Subcutaneous abdominal adipose tissue (tissue), 5 donors: ENCODE results near the gene KTN1.

Experiments
- H3K27ac ChIP-seq: one replicate; pipeline ENCODE4 v1.7.0; 2013; ENCODE audit warnings: low read depth, mild to moderate bottlenecking, inconsistent platforms, low read length, moderate library complexity
- H3K27me3 ChIP-seq, 5 donors: one replicate each; pipeline ENCODE4 v1.7.0; 2013; ENCODE audit warnings: low read length in 5 of 5, inconsistent platforms in 1 of 5; ENCODE audit not compliant: control insufficient read depth in 5 of 5, insufficient read depth in 4 of 5
- H3K36me3 ChIP-seq, 5 donors: one replicate each; pipeline ENCODE4 v1.7.0; 2013; ENCODE audit warnings: low read length in 5 of 5; ENCODE audit not compliant: control insufficient read depth in 5 of 5, insufficient read depth in 5 of 5
- H3K4me1 ChIP-seq, 5 donors: one replicate each; pipeline ENCODE4 v1.7.0; 2013; ENCODE audit warnings: low read length in 5 of 5, mild to moderate bottlenecking in 3 of 5, moderate library complexity in 1 of 5; ENCODE audit not compliant: control insufficient read depth in 5 of 5, insufficient read depth in 5 of 5
- H3K4me3 ChIP-seq, 5 donors: one replicate each; pipeline ENCODE4 v1.7.0; 2013; ENCODE audit warnings: low read length in 5 of 5, low read depth in 1 of 5
- H3K9ac ChIP-seq, 5 donors: one replicate each; pipeline ENCODE4 v1.7.0; 2013; ENCODE audit warnings: low read length in 5 of 5, mild to moderate bottlenecking in 4 of 5, moderate library complexity in 3 of 5
- H3K9me3 ChIP-seq, 5 donors: one replicate each; pipeline ENCODE4 v1.7.0; 2013; ENCODE audit warnings: low read length in 5 of 5; ENCODE audit not compliant: control insufficient read depth in 5 of 5
- donor health status: healthy.
- donor health status: healthy.
- donor health status: healthy.
- donor health status: healthy.
- donor health status: healthy.

KTN1 gene

GRCh38 chr14:55540847-55541773 is 38.9 kb upstream of the KTN1 start:
- no peaks in the 10 kb centered on the region for H3K36me3 ChIP-seq
- H3K4me1 ChIP-seq, result peaks cover 0 to 11% (median 4%) of the 10 kb centered on the region in 5 donors
- no peak overlapping the region for H3K27ac ChIP-seq
- H3K27me3 ChIP-seq, result no peaks in the 10 kb centered on the region
- H3K9me3 ChIP-seq, result peaks cover 0 to 6% (median 4%) of the 10 kb centered on the region in 5 donors
- no peak overlapping the region for H3K4me3 ChIP-seq
- no peak overlapping the region for H3K9ac ChIP-seq

- Histone ChIP-seq H3K4me1 (peaks cover 0 to 3% (median 0%) of the 10 kb centered on the region in 5 donors), H3K36me3 (no peaks in the 10 kb centered on the region), H3K27ac (no peak overlapping the region), H3K4me3 (no peak overlapping the region), H3K9me3 (no peaks in the 10 kb centered on the region), H3K27me3 (no peaks in the 10 kb centered on the region), H3K9ac (no peak overlapping the region)
Observed at GRCh38 chr14:55545779-55546178, 34.2 kb upstream of the KTN1 start.

- Histone ChIP-seq H3K27me3 (no peaks in the 10 kb centered on the region), H3K9ac (no peak overlapping the region), H3K4me3 (no peak overlapping the region), H3K27ac (no peak overlapping the region), H3K4me1 (peaks cover 0 to 3% (median 0%) of the 10 kb centered on the region in 5 donors), H3K36me3 (no peaks in the 10 kb centered on the region), H3K9me3 (no peaks in the 10 kb centered on the region)
Observed at GRCh38 chr14:55546212-55546874, 33.7 kb upstream of the KTN1 start.

- no peak overlapping the region for H3K4me3 ChIP-seq
- no peaks in the 10 kb centered on the region for H3K9me3 ChIP-seq
- no peak overlapping the region for H3K27ac ChIP-seq
- no peaks in the 10 kb centered on the region for H3K27me3 ChIP-seq
- no peak overlapping the region for H3K9ac ChIP-seq
- H3K4me1 ChIP-seq, result peaks cover 0 to 3% (median 0%) of the 10 kb centered on the region in 5 donors
- no peaks in the 10 kb centered on the region for H3K36me3 ChIP-seq
Observed at GRCh38 chr14:55547650-55548315, 32.2 kb upstream of the KTN1 start.

- H3K27ac ChIP-seq, result no peak overlapping the region
- H3K4me1 ChIP-seq, result peaks cover 0 to 6% (median 2%) of the 10 kb centered on the region in 5 donors
- peaks cover 0 to 7% (median 6%) of the 10 kb centered on the region in 5 donors for H3K9me3 ChIP-seq
- no peaks in the 10 kb centered on the region for H3K27me3 ChIP-seq
- no peak overlapping the region for H3K9ac ChIP-seq
- no peak overlapping the region for H3K4me3 ChIP-seq
- no peaks in the 10 kb centered on the region for H3K36me3 ChIP-seq
Observed at GRCh38 chr14:55553791-55554190, 26.2 kb upstream of the KTN1 start.

DNA sequence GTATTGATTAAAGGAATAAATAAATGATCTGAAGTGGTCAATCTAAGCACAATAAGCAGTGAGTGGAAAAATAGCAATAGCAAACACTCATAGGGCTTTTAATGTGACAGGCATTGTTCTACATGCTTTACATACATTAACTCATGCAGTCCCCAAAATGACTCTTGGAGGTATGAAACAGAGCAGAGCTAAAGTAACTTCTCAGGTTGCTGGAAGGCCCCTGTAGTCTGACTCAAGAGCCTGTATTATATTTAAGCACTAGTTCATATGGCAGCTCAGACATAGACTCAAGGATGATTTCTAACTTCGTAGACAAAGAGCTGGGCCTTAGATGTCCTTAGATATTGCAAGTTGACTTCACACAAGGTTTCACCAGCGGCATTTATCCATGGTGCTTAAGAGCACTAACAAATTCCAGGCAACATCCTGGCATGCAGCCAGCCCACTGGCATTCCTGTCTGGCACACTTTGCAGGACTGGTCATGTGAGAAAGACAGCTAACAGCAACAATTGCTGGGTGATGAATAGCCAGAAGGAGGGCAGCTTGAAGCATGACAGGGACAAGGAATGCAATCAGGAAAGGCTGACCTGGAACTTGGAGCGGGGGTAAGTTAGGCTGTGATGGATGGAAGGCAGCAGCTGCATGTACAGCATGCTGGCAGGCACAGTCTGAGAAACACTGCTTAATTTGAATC is 22.9 kb upstream of the KTN1 start:
- H3K9me3 ChIP-seq, result peaks cover 0 to 7% (median 6%) of the 10 kb centered on the region in 5 donors
- no peak overlapping the region for H3K27ac ChIP-seq
- no peak overlapping the region for H3K4me3 ChIP-seq
- no peaks in the 10 kb centered on the region for H3K27me3 ChIP-seq
- H3K4me1 ChIP-seq, result peaks cover 0 to 6% (median 2%) of the 10 kb centered on the region in 5 donors
- H3K36me3 ChIP-seq, result peaks cover 0 to 3% (median 0%) of the 10 kb centered on the region in 5 donors
- H3K9ac ChIP-seq, result no peak overlapping the region

DNA sequence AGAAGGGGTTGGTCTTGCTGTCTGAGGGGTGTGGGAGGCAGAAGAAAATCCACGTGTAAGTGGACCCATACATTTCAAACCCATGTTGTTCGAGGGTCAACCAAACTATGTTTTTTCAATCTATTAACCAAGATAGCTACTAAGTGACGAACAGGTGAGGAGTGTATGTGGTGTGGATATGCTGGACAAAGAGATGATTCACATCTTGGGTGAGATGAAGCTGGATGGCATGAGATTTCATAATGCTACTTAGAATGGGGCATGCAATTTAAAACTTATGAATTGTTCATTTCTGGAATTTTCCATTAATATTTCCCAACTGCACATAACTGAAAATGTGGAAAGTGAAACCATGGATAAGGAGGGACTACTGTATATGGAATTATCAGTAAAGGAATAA is 17.9 kb upstream of the KTN1 start:
- no peak overlapping the region for H3K4me3 ChIP-seq
- no peaks in the 10 kb centered on the region for H3K9me3 ChIP-seq
- peaks cover 0 to 3% (median 0%) of the 10 kb centered on the region in 5 donors for H3K36me3 ChIP-seq
- H3K27me3 ChIP-seq, result no peaks in the 10 kb centered on the region
- H3K27ac ChIP-seq, result no peak overlapping the region
- H3K4me1 ChIP-seq, result peaks cover 0 to 4% (median 2%) of the 10 kb centered on the region in 5 donors
- H3K9ac ChIP-seq, result no peak overlapping the region

GRCh38 chr14:55568618-55569017 is 11.4 kb upstream of the KTN1 start:
- Histone ChIP-seq H3K27me3 (no peaks in the 10 kb centered on the region), H3K4me3 (no peak overlapping the region), H3K9me3 (no peaks in the 10 kb centered on the region), H3K27ac (no peak overlapping the region), H3K36me3 (no peaks in the 10 kb centered on the region), H3K4me1 (peaks cover 0 to 5% (median 0%) of the 10 kb centered on the region in 5 donors), H3K9ac (no peak overlapping the region)

GRCh38 chr14:55571125-55571889 is 8.7 kb upstream of the KTN1 start:
- Histone ChIP-seq H3K36me3 (no peaks in the 10 kb centered on the region), H3K9me3 (no peaks in the 10 kb centered on the region), H3K27ac (no peak overlapping the region), H3K4me3 (no peak overlapping the region), H3K4me1 (peaks cover 0 to 5% (median 0%) of the 10 kb centered on the region in 5 donors), H3K9ac (no peak overlapping the region), H3K27me3 (no peaks in the 10 kb centered on the region)
